Measurements from ENCODE around the gene ZNF541.

- TF ChIP-seq CTCF (conservative IDR thresholded peaks at IDR 0.05 in 1 of 2, IDR thresholded peaks at IDR 0.05 in 1 of 2; ENCODE audit: extremely low read depth in 1 of 2, insufficient read depth in 1 of 2, low read depth in 1 of 2, low read length in 2 of 2): no peak
- no peak for TF ChIP-seq EZH2 (IDR thresholded peaks at IDR 0.05; ENCODE audit: borderline replicate concordance, low read length)
Observed at GRCh38 chr19:47581605-47582319, 8.8 kb upstream of the ZNF541 start.
